ENCODE measurements around the gene FLACC1.
"Not testable (repeated sequence)": the region's sequence is repeated elsewhere in the genome, so short reads cannot be mapped to it uniquely, and the experiment has no call there.

FLACC1 gene

GRCh38 chr2:201248288-201248844 lies 108.8 kb downstream of the FLACC1 start:
- H3K9ac ChIP-seq = no peak overlapping the region
- no peak overlapping the region for H3K27ac ChIP-seq
- H3K27me3 ChIP-seq (ENCODE audit: control insufficient read depth, insufficient read depth, low read length) = no peaks in the 10 kb centered on the region
- no peak overlapping the region for H2AFZ ChIP-seq
- no peaks in the 10 kb centered on the region for H3K9me3 ChIP-seq (ENCODE audit: control insufficient read depth, low read length)
- no peak for TF ChIP-seq CTCF (IDR thresholded peaks at IDR 0.05)
- no peaks in the 10 kb centered on the region for H3K4me1 ChIP-seq
- no peaks in the 10 kb centered on the region for H3K79me2 ChIP-seq
- no peaks in the 10 kb centered on the region for H3K36me3 ChIP-seq (ENCODE audit: control insufficient read depth, insufficient read depth, low read length)
- no peak overlapping the region for H3K4me2 ChIP-seq (ENCODE audit: low read length)
- no peak overlapping the region for H3K4me3 ChIP-seq (ENCODE audit: low read depth, low read length)

- Histone ChIP-seq H3K4me3 (ENCODE audit: low read depth, low read length) (no peak overlapping the region), H3K9me3 (ENCODE audit: control insufficient read depth, low read length) (no peaks in the 10 kb centered on the region), H3K9ac (no peak overlapping the region), H3K36me3 (ENCODE audit: control insufficient read depth, insufficient read depth, low read length) (no peaks in the 10 kb centered on the region), H3K4me1 (no peaks in the 10 kb centered on the region), H3K79me2 (no peaks in the 10 kb centered on the region), H3K4me2 (ENCODE audit: low read length) (no peak overlapping the region), H2AFZ (no peak overlapping the region), H3K27me3 (ENCODE audit: control insufficient read depth, insufficient read depth, low read length) (no peaks in the 10 kb centered on the region), H3K27ac (no peak overlapping the region)
- no peak for TF ChIP-seq CTCF (IDR thresholded peaks at IDR 0.05)
Measured at GRCh38 chr2:201246280-201246679, 110.9 kb downstream of the FLACC1 start.

- H3K4me1 ChIP-seq = no peaks in the 10 kb centered on the region
- TF ChIP-seq CTCF (IDR thresholded peaks at IDR 0.05) = no peak
- H3K4me2 ChIP-seq (ENCODE audit: low read length) = no peak overlapping the region
- H3K9me3 ChIP-seq (ENCODE audit: control insufficient read depth, low read length) = no peaks in the 10 kb centered on the region
- H3K79me2 ChIP-seq = no peaks in the 10 kb centered on the region
- no peak overlapping the region for H3K4me3 ChIP-seq (ENCODE audit: low read depth, low read length)
- no peak overlapping the region for H2AFZ ChIP-seq
- H3K9ac ChIP-seq = no peak overlapping the region
- no peaks in the 10 kb centered on the region for H3K36me3 ChIP-seq (ENCODE audit: control insufficient read depth, insufficient read depth, low read length)
- H3K27me3 ChIP-seq (ENCODE audit: control insufficient read depth, insufficient read depth, low read length) = no peaks in the 10 kb centered on the region
- H3K27ac ChIP-seq = no peak overlapping the region
Measured at GRCh38 chr2:201244829-201245228, 112.3 kb downstream of the FLACC1 start.

- Histone ChIP-seq H3K4me2 (ENCODE audit: low read length) (no peak overlapping the region), H3K79me2 (no peaks in the 10 kb centered on the region), H2AFZ (no peak overlapping the region), H3K4me3 (ENCODE audit: low read depth, low read length) (no peak overlapping the region), H3K36me3 (ENCODE audit: control insufficient read depth, insufficient read depth, low read length) (no peaks in the 10 kb centered on the region), H3K9me3 (ENCODE audit: control insufficient read depth, low read length) (no peaks in the 10 kb centered on the region), H3K27ac (no peak overlapping the region), H3K9ac (no peak overlapping the region), H3K27me3 (ENCODE audit: control insufficient read depth, insufficient read depth, low read length) (no peaks in the 10 kb centered on the region), H3K4me1 (no peaks in the 10 kb centered on the region)
- TF ChIP-seq CTCF (IDR thresholded peaks at IDR 0.05) = no peak
Measured at GRCh38 chr2:201242571-201243277, 114.4 kb downstream of the FLACC1 start.

GRCh38 chr2:201239167-201239935 lies 117.8 kb downstream of the FLACC1 start:
- not testable (repeated sequence) for H3K4me1 ChIP-seq; H3K36me3 ChIP-seq (ENCODE audit: control insufficient read depth, insufficient read depth, low read length); H3K79me2 ChIP-seq; H3K27me3 ChIP-seq (ENCODE audit: control insufficient read depth, insufficient read depth, low read length); H3K9ac ChIP-seq; H3K4me3 ChIP-seq (ENCODE audit: low read depth, low read length); H3K9me3 ChIP-seq (ENCODE audit: control insufficient read depth, low read length); H3K4me2 ChIP-seq (ENCODE audit: low read length)
- Histone ChIP-seq H2AFZ (peak overlapping the region; percentile 62), H3K27ac (peak overlapping the region; percentile 36)
